HFFc6 (cell line): ENCODE measurements around the gene KREMEN1. TPM values are rescaled to one million over a fixed set of nuclear protein-coding genes. Genes with fewer than 3 reads are reported as not detected.

Source experiments
- DNase-seq: peaks from one replicate; pipeline ENCODE4 v3.0.0-alpha.2; 2018
- H3K27ac Mint-ChIP-seq: 2 replicates; pipeline ENCODE4 v1.8.0; 2020; ENCODE audit warnings: mild to moderate bottlenecking, mixed read lengths
- H3K27me3 Mint-ChIP-seq: 2 replicates; pipeline ENCODE4 v1.8.0; 2021; ENCODE audit warnings: mild to moderate bottlenecking, moderate library complexity, mixed read lengths; ENCODE audit not compliant: insufficient read depth
- H3K36me3 Mint-ChIP-seq: 2 replicates; pipeline ENCODE4 v1.8.0; 2021; ENCODE audit warnings: low read depth, mixed read lengths
- H3K4me1 Mint-ChIP-seq: 2 replicates; pipeline ENCODE4 v1.8.0; 2020; ENCODE audit warnings: low read depth, mixed read lengths
- H3K4me3 Mint-ChIP-seq: 2 replicates; pipeline ENCODE4 v1.8.0; 2020; ENCODE audit warnings: mild to moderate bottlenecking, moderate library complexity, mixed read lengths
- H3K9me3 Mint-ChIP-seq: 2 replicates; pipeline ENCODE4 v1.8.0; 2020; ENCODE audit warnings: mild to moderate bottlenecking, mixed read lengths
- total RNA-seq, 6 experiments: library from RNA; stranded (reverse); fragmentation: NEBNext Ultra II Directional; extraction: Animal tissue kit (Norgen Biotek cat#: 25700); gene quantifications; 2 replicates in 1 of 6; 3 replicates in 5 of 6; pipeline ENCODE4 v1.2.3, GENCODE V29; 2021
- TF ChIP-seq, protein P1 (sequence below): fragments of 200-600 bp; sonication (generic); IDR thresholded peaks from 2 replicates; pipeline ENCODE4 v1.5.0; 2021; ENCODE audit warnings: antibody characterized with exemption, mild to moderate bottlenecking

Gene KREMEN1
- total RNA-seq, 6 experiments from 2014 or later: 0.50 to 1.1 (median 0.59) TPM

DNA sequence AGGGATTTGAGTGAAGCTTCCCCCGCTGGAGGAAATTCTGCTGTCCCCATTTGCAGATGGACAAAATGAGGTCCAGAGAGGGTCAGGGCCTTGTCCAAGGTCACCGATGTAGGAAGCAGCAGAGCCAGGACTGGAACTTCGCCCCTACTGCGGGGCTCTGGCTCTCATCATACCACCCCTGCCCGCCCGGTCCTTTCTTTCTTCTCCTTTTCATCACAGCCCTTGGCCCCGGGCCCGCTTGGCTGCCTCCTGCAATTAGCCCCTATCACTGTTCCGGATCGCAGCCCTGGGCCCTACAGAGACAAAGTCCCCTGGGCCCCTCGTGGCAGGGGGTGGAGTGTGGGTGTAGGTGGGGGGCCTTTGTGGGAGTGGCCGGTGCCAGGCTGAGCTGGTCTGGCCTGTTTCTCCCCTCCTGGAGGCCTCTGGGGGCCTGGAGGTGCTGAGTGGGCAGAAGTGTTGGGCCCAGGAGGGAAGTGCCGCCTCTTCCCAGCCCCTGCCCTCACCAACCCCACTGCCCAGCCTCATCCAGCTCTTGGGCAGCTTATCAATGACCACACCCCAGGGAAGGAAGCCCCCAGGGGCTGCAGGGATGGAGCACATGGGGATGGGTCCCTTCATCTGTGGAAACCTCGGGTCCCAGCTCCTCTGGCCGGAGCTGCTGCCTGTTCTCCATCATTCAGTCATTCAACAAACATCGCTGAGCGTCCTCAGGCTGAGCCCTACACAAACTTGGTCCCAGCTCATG lies 136.2 kb downstream of the KREMEN1 start:
- Mint-ChIP-seq H3K4me3 (no peak overlapping the region), H3K27ac (no peak overlapping the region), H3K36me3 (no peaks in the 10 kb centered on the region), H3K27me3 (peaks cover 48% of the 10 kb centered on the region), H3K9me3 (no peaks in the 10 kb centered on the region), H3K4me1 (0 out of 2 replicates have a peak, but pooled peaks cover 5% of the 10 kb centered on the region)
- no peak for DNase-seq
- TF ChIP-seq, protein P1, sequence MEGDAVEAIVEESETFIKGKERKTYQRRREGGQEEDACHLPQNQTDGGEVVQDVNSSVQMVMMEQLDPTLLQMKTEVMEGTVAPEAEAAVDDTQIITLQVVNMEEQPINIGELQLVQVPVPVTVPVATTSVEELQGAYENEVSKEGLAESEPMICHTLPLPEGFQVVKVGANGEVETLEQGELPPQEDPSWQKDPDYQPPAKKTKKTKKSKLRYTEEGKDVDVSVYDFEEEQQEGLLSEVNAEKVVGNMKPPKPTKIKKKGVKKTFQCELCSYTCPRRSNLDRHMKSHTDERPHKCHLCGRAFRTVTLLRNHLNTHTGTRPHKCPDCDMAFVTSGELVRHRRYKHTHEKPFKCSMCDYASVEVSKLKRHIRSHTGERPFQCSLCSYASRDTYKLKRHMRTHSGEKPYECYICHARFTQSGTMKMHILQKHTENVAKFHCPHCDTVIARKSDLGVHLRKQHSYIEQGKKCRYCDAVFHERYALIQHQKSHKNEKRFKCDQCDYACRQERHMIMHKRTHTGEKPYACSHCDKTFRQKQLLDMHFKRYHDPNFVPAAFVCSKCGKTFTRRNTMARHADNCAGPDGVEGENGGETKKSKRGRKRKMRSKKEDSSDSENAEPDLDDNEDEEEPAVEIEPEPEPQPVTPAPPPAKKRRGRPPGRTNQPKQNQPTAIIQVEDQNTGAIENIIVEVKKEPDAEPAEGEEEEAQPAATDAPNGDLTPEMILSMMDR: no peak

DNA sequence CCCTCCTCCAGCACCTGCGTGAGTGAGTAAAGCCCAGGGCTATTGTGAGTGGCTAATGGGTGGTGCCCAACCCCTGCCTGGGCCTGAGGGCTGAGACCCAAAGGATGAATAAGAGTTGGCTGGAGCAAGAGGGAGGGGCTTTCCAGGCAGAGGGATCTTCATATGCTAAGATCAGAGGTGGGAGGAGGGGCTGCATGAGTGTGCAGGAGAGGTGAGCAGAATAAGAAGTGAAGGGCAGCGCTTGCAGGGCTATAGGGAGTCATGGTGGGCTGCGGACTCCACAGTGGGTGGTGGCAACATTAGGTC lies 136.7 kb downstream of the KREMEN1 start:
- Mint-ChIP-seq H3K9me3 (no peaks in the 10 kb centered on the region), H3K27me3 (peaks cover 43% of the 10 kb centered on the region), H3K36me3 (no peaks in the 10 kb centered on the region), H3K4me1 (0 out of 2 replicates have a peak, but pooled peaks cover 5% of the 10 kb centered on the region), H3K4me3 (no peak overlapping the region), H3K27ac (no peak overlapping the region)
- TF ChIP-seq, protein P1: no peak
- no peak for DNase-seq

DNA sequence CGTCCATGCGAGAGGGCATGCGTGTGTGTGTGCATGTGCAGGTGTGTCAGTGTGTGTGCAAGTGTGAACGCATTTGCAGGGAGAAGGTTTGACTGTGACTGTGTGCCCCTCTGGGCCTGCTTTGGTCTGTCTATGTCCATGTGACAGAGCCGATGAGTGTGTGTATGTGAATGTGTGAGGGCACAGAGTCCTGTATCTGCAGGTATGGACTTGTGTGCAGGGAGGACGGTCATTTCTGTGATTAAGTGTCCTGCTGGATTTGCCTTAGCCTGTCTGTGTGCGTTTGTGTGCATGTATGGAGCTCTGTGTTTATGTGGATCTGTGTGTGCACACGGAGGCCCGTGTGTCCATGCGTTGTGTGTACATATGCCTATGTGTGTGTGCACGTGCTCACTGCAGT lies 138.2 kb downstream of the KREMEN1 start:
- no peak overlapping the region for H3K27ac Mint-ChIP-seq
- no peak for DNase-seq
- TF ChIP-seq, protein P1: no peak

DNA sequence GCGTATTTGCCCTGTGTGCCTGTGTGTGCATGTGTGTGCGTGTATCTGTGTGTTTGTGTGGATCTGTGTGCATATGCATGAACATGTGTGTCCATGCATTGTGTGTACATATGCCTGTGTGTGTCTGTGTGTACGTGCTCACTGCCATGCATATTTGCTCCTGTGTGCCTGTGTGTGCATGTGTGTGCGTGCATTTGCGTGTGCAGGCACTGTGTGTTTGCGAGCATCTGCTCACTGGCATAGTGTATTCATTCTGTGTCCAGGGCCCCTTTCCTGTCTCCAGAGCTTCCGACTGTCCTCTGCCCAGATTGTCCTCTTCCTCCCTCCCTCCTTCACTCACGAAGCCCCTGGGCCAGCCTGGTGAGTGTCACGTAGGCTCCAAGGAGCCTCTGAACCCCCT lies 138.6 kb downstream of the KREMEN1 start:
- Mint-ChIP-seq H3K4me1 (0 out of 2 replicates have a peak, but pooled peaks cover 2% of the 10 kb centered on the region), H3K27me3 (peaks cover 50% of the 10 kb centered on the region), H3K36me3 (no peaks in the 10 kb centered on the region), H3K27ac (no peak overlapping the region), H3K9me3 (no peaks in the 10 kb centered on the region), H3K4me3 (no peak overlapping the region)
- no peak for DNase-seq
- TF ChIP-seq, protein P1: no peak

More for the DNA sequence above, 138.2 kb downstream of the KREMEN1 start:
- Mint-ChIP-seq H3K9me3 (no peaks in the 10 kb centered on the region), H3K27me3 (peaks cover 48% of the 10 kb centered on the region), H3K36me3 (no peaks in the 10 kb centered on the region), H3K4me1 (0 out of 2 replicates have a peak, but pooled peaks cover 5% of the 10 kb centered on the region), H3K4me3 (no peak overlapping the region)

DNA sequence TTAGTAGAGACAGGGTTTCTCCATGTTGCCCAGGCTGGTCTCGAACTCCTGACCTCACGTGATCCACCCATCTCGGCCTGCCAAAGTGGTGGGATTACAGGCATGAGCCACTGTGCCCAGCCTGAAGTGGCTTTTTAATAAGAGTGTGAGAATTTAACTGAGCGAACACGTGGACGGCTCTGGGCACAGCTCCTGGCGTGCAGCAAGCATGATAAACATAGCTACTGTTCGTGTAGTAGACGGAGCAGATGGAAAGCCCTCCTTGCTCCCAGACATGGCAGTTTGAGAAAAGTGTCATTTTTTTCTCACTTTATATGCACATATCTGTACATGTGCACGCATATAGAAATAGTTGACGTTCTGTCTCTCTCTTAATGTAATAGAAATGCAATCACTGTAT lies 139.9 kb downstream of the KREMEN1 start:
- H3K4me1 Mint-ChIP-seq: no peaks in the 10 kb centered on the region
- H3K27me3 Mint-ChIP-seq: peaks cover 49% of the 10 kb centered on the region
- no peak overlapping the region for H3K4me3 Mint-ChIP-seq
- TF ChIP-seq, protein P1: no peak
- no peak for DNase-seq
- no peaks in the 10 kb centered on the region for H3K36me3 Mint-ChIP-seq
- no peak overlapping the region for H3K27ac Mint-ChIP-seq
- H3K9me3 Mint-ChIP-seq: no peaks in the 10 kb centered on the region
